Fibroblast of the aortic adventitia (primary cell): ENCODE results near the gene YIPF1. TPM values are rescaled to one million over a fixed set of nuclear protein-coding genes. Genes with fewer than 3 reads are reported as not detected.

Source experiments
- DNase-seq: peaks from one replicate; pipeline ENCODE4 v3.0.0-alpha.2; 2010; ENCODE audit warnings: low read depth
- H3K4me3 ChIP-seq: 2 replicates; pipeline ENCODE4 v1.5.1; 2011; ENCODE audit warnings: low read depth, mild to moderate bottlenecking, control low read depth, low read length, moderate library complexity
- CTCF ChIP-seq: IDR thresholded peaks from 2 replicates; pipeline ENCODE4 v1.5.1; 2011; ENCODE audit warnings: mild to moderate bottlenecking, low read length, control low read depth, inconsistent platforms; ENCODE audit not compliant: insufficient read depth
- total RNA-seq: library from RNA; depleted of rRNA; stranded (reverse); fragments of >200 nt; gene quantifications from 2 replicates; pipeline ENCODE4 v1.2.3, GENCODE V29; 2012; ENCODE audit warnings: low replicate concordance

The YIPF1 gene
- total RNA-seq, 1 donor: 30.1 TPM

GRCh38 chr1:53871221-53871620 is 18.4 kb downstream of the YIPF1 start:
- no peak for TF ChIP-seq CTCF
- DNase-seq: no peak
- H3K4me3 ChIP-seq: no peak overlapping the region

GRCh38 chr1:53869454-53870117 is 20.0 kb downstream of the YIPF1 start:
- no peak for DNase-seq
- H3K4me3 ChIP-seq: no peak overlapping the region
- TF ChIP-seq CTCF: no peak

DNA sequence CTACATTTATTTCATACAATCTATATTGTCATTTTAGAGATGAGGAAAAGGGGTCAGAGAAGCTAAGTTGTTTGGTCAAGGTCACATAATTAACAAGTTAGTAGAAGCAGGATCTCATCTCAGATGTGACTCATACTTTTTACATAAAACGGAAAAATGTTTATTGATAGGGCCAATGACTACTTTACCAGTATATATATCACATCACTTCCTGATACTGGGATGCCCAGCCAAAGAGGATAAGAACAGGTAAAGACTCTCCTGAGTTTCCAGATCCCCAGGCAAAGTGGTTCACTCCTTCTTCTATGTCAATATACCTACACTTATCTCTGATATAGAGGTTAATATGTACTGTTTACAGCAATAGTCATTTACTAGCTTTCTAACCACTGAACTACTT is 21.0 kb downstream of the YIPF1 start:
- H3K4me3 ChIP-seq: no peak overlapping the region
- no peak for TF ChIP-seq CTCF
- no peak for DNase-seq

DNA sequence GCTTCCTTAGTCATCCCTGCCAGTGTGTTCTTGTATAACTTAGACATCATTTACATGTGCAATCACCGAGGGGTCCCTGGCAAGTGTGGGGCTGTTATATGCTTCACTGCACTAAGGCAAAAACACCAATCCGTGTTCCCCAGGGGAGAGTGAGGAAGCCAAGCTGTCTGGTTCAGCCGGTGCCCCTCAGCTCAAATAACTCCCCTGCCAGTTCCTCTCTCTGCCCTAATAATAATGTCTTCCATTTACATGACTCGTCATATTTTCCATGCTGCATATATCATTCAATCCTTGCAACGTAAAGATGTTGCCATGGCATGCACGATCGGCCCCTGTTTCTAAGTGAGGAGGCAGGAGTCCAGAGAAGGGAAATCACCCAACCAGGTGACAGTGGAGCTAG is 27.1 kb downstream of the YIPF1 start:
- no peak for TF ChIP-seq CTCF
- DNase-seq: no peak
- no peak overlapping the region for H3K4me3 ChIP-seq

GRCh38 chr1:53860967-53861411 is 28.6 kb downstream of the YIPF1 start:
- DNase-seq: peak; percentile 64
- peak; percentile 80 for TF ChIP-seq CTCF
- H3K4me3 ChIP-seq: no peak overlapping the region

DNA sequence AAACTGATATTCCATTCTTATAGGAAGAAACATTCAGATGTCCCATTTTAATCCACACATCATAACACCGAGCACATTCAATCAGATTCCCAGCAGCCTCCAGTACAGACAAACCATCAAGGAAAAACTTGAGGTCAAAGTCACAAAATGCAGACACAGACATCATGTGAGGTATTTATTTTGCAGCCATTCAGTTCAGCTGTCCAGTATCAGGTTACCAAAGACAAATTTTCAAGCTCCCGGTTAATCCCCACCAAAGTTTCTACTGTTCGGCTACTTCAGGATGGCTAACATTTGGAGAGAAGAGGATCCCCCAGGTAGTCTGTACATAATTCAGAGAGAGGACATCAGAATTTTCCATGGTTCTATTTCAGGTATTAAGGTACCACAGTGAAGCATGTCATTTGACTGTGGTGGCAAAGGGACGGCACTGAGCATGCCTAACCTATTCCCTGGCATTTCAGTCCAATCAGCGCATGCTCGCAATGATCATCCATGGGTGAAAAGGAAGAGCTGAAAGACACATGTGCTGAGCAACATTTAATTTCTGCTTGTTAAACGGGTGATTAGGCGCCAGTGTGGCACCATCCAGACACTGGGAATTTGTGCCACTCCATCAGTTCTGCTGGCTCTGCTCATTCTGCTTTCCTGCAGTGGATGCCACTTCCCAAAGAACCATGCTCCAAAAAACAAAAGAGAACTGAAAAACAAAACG is 37.9 kb downstream of the YIPF1 start:
- TF ChIP-seq CTCF: no peak
- no peak for DNase-seq
- H3K4me3 ChIP-seq: no peak overlapping the region
